Posterior cingulate gyrus (tissue), 11 donors: ENCODE measurements around the gene WNT6.
A peak's percentile ranks its signal among the peaks of the same experiment; 100 is the strongest.

Experiments
- DNase-seq, 10 donors: peaks; one replicate each; pipeline versions ENCODE4 v3.0.0 to v3.0.0-alpha.2; 2020 to 2021; ENCODE audit warnings: mixed read lengths in 3 of 10
- intact Hi-C: fragments of 100-400 bp; cut with DNase I; formaldehyde crosslinking; loops from one replicate; pipeline ENCODE4 v1.15.1; 2023

The WNT6 gene

DNA sequence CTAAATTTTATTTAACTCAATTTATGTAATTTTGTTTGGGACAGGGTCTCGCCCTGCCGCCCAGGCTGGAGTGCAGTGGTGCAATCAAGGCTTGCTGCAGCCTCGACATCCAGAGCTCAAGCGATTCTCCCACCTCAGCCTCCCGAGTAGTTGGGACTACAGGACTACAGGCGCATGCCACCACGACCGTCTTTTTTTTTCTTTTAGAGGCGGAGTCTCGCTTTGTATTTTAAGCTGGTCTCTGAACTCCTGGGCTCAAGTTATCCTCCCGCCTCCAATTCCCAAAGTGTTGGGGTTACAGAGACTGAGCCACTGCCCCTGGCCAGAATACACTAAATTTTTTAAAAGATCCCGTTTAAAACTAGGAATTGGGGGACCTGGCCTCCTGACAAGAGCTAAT lies 39.5 kb downstream of the WNT6 start:
- intact Hi-C loops = loop anchor here (2.0 to 5.0 kb wide), 2 partner anchors 46 to 58 kb away; partner anchors contain the start of gene CDK5R2

DNA sequence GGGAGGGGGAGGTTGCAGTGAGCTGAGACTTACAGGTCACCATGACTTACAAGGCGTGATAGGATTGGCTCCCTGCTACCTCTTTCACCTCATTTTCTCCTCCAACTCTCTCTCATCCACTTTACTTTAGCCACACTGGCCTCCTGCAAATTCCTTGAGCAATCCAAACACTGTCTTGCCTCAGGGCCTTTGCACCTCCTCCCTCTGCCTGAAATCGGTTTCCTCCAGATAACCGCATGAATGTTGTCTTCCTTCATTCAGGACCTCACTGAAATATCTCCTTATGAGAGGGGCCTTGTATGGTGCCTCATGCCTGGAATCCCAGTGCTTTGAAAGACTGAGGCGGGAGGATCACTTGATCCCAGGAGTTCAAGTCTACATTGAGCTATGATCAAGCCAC lies 42.8 kb downstream of the WNT6 start:
- intact Hi-C loops = no loop called here
- no peak for DNase-seq

More for the DNA sequence above, 39.5 kb downstream of the WNT6 start:
- DNase-seq = peak in 1 of 10 donors; percentile 75

DNA sequence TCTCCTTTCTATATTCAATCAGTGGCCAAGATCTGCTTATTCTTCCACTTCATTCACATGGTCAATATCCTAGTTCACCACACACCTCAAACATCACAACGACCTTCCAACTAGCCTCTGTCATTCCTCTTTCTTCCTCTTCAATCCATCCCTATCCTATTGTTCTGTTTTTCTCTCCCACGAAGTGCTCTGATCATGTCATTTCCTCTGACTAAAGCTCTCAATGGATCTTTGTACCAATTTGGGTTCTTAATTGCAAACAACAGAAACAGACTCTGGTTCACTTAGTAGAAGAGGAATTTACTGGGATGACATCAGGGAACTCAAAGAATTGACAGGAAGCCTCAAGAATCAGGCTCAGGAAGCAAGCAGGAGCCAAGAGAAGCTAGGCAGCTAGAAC lies 44.6 kb downstream of the WNT6 start:
- intact Hi-C loops = no loop called here
- no peak for DNase-seq

DNA sequence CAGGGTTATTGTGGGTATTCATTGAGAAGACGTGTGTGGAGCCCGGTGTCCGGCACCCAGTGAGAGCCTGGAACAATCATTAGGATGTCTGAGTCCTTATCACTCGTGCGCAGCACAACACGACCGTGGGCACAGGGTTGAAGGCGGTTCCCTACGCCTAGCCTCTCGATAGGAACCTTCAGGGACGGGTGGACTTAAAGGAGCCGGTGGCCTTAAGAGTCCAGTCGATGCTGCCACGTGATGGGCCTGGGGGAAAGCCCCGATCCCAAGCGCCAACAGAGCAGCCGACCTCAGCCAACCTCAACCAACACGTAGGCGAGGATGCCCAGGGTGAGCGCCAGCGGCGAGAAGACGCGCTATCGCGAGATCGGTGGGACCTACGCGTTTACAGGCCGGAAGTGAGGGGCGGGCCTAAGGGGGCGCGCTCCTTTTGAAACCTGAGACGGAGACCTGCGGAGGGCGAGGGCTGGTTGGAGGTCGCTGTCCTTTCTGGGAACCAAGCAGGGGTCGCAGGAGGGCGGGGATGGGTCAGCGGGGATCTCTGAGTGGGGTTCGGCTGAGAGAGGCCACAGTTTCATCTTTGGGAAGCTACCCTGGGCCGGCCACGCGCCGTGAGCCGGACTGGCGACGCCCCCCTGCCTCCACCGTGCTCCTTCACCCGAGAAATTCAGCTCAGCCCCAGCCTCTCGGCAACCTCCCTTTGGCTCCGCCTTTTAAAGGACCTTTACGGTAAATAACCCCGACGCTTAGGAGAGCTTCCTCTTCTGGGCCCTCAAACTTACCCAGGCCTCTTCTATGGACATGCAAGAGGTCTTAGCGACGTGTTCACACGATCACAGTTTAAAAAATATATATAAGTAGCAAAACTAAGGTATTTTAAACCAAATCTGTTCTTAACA lies 49.4 kb downstream of the WNT6 start:
- intact Hi-C loops = no loop called here

DNA sequence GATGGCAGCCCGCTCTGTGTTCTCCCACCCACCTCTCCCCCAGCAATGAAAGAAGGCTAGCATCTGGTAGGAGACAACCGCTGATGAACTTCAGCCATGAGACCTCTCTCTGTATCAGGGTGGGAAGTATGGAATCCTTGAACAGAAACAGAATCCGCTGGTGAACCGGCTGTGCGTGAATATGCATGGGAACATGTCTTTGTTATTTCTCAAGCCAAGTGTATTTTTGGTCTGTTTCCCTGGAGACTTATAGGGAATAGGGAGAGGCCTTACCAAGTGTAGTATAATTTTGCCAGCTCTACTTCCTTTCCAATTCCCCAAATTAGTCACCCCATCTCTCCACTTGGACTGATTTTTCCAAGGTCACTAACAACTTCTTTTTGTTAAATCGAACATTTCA lies 51.1 kb downstream of the WNT6 start:
- no peak for DNase-seq
- intact Hi-C loops = no loop called here

More for the DNA sequence above, 49.4 kb downstream of the WNT6 start:
- DNase-seq = peak; percentile 63 to 97 (median 84)

DNA sequence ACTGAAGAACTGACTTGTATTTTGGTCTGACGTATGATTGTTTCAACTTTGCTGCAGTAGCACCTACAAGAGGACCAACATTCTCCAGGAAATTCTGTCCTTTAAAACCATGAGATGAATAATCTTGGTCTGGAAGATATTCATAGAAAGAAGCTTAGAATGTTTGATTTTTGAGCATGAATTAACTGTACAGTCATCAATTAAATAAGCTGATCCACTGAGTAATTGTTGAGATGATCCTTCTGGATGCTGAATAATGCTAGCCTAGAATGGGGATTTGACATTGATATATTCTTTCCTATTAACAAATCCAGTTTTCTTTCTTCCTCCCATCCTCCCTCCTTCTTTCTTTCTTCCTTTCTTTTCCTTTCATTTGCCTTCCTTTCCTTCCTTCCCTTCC lies 60.9 kb downstream of the WNT6 start:
- no peak for DNase-seq
- intact Hi-C loops = no loop called here
